Measurements from ENCODE around the gene PLD2.

The PLD2 gene

DNA sequence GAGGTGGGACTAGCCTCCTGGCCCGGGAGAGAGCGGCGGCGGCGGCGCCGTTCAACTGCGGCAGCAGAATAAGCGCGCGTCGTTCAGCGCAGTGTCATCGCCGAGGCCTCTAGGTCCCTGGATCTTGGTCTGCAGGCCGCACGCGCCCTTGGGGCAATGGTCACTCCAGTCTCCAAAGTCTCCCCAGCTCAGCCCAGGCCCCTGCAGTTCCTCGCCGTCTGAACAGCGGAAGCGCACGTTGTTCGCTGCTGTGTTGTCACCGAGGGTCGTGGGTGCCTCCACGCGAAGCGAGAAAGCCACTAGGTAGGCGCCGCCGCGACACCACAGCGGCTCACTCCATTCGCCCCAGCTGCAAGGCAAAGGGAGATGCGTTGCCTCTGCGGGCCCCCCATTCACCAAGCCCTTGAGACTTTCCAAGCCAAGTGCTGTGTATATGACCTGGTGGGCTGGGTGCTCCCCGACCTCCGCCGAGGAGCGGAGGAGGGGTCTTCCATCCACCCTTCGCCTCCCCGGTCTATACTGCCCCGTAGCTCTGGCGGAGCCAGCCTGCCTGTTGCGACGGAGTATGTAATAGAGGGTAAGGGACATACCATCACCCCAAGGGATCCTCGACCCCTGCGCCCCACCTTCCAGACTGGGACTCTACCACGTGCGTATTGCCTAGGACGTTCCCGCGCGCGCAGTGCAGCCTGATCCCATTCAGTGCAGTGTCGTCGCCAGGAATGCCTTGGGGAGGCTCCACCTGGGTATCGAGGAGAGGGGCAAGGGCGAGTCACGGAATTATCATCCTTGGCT, 21.4 kb upstream of the PLD2 start:
- no peak overlapping the region for H3K4me3 ChIP-seq (replicated peaks; ENCODE audit: low read depth, low read length)
- TF ChIP-seq, protein P1, sequence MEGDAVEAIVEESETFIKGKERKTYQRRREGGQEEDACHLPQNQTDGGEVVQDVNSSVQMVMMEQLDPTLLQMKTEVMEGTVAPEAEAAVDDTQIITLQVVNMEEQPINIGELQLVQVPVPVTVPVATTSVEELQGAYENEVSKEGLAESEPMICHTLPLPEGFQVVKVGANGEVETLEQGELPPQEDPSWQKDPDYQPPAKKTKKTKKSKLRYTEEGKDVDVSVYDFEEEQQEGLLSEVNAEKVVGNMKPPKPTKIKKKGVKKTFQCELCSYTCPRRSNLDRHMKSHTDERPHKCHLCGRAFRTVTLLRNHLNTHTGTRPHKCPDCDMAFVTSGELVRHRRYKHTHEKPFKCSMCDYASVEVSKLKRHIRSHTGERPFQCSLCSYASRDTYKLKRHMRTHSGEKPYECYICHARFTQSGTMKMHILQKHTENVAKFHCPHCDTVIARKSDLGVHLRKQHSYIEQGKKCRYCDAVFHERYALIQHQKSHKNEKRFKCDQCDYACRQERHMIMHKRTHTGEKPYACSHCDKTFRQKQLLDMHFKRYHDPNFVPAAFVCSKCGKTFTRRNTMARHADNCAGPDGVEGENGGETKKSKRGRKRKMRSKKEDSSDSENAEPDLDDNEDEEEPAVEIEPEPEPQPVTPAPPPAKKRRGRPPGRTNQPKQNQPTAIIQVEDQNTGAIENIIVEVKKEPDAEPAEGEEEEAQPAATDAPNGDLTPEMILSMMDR (IDR thresholded peaks at IDR 0.05; ENCODE audit: low read depth, low read length, missing control alignments): no peak
- DNase-seq (ENCODE audit: extremely low read depth, low read depth): no peak

- no peak within 1 kb of the TSS for H3K4me3 ChIP-seq (replicated peaks; ENCODE audit: low read depth, low read length)
- no peak for DNase-seq (ENCODE audit: extremely low read depth, low read depth)
- TF ChIP-seq, protein P1 (IDR thresholded peaks at IDR 0.05; ENCODE audit: low read depth, low read length, missing control alignments): no peak
Measured at GRCh38 chr17:4786106-4786511, 20.8 kb upstream of the PLD2 start, which contains the start of gene VMO1. Gene VMO1 (minus strand): TSS chr17:4786364. CDS start chr17:4786352, 12 bp downstream.

DNA sequence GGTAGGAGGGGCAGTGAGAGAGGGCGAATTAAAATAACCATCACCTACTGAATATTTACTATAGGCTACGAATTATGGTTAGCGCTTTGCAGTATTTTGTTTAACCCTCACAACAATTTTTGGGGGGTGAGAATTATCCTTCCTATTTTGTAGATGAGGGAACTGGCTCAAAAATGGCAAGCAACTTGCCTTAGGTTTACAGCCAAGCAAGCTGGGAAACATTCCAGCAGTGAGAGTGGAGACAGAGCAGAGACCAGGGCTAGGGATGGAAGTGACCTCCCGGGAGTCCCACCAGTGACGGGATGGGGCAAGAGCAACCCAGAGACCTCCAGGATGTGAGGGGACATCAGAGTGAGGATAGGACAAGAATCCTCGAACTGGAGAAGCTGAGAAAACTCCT, 20.4 kb upstream of the PLD2 start:
- no peak for DNase-seq (ENCODE audit: extremely low read depth, low read depth)
- TF ChIP-seq, protein P1 (IDR thresholded peaks at IDR 0.05; ENCODE audit: low read depth, low read length, missing control alignments): no peak
- H3K4me3 ChIP-seq (replicated peaks; ENCODE audit: low read depth, low read length): no peak overlapping the region

- TF ChIP-seq, protein P1 (IDR thresholded peaks at IDR 0.05; ENCODE audit: low read depth, low read length, missing control alignments): no peak
- peak overlapping the region; percentile 63 for H3K4me3 ChIP-seq (replicated peaks; ENCODE audit: low read depth, low read length)
- no peak for DNase-seq (ENCODE audit: extremely low read depth, low read depth)
Measured at GRCh38 chr17:4788159-4788806, 18.7 kb upstream of the PLD2 start.

DNA sequence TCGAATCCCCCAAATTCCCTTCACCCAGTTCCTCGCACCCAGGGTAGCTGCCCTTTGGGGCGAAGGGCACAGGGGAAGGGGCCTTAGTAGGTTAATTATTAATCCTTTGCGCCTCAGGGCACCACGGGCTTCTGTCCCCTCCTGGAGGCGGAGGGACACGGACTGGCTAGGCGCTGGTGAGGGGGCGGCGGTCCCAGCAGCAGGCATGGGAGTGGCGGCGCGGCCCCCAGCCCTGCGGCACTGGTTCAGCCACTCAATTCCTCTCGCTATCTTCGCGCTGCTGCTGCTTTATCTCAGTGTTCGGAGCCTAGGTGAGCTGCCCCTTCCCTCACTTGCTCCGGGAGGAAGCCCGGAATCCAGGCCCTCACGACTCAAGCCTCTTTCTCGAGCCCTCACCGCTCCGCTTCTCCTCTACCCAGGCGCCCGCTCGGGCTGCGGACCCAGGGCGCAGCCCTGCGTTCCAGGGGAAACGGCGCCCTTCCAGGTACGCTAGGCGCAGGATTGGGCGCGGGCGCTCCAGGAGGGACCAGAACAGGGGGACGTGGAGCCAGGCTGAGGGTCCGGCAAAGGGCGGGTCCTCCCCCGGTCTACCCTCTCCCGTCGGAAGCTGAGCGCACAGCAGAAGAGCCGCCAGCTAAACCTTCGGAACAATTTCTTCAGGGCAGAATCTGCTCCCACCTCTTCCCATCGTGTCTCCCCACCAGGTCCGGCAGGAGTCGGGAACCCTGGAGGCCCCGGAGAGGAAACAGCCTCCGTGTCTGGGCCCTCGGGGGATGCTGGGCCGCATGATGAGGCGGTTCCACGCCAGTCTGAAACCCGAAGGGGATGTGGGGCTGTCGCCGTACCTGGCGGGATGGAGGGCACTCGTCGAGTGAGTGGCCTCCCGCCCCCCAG, 17.9 kb upstream of the PLD2 start, which contains the start of gene GLTPD2:
TSS of gene GLTPD2 (plus strand) at position 158 of the 894 bp plus-strand sequence. CDS start at position 206, 48 bp downstream.
- TF ChIP-seq, protein P1 (IDR thresholded peaks at IDR 0.05; ENCODE audit: low read depth, low read length, missing control alignments): no peak
- H3K4me3 ChIP-seq (replicated peaks; ENCODE audit: low read depth, low read length): peak within 1 kb of the TSS; percentile 63
- no peak for DNase-seq (ENCODE audit: extremely low read depth, low read depth)

DNA sequence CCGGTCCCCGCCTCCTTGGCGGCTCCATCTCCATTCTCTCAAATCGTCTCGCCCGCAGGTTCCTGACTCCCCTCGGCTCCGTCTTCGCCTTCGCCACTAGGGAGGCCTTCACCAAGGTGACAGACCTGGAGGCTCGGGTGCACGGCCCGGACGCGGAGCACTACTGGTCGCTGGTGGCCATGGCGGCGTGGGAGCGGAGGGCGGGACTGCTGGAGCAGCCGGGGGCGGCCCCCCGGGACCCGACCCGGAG, 17.3 kb upstream of the PLD2 start:
- no peak for DNase-seq (ENCODE audit: extremely low read depth, low read depth)
- peak overlapping the region; percentile 63 for H3K4me3 ChIP-seq (replicated peaks; ENCODE audit: low read depth, low read length)
- TF ChIP-seq, protein P1 (IDR thresholded peaks at IDR 0.05; ENCODE audit: low read depth, low read length, missing control alignments): no peak
